H1 (cell line): ENCODE data around the gene AFTPH. TPM values are rescaled to one million over a fixed set of nuclear protein-coding genes. Genes with fewer than 3 reads are reported as not detected.

Experiments used
- CTCF ChIA-PET: fragments of 300-600 bp; sonication (Branson Sonifier 250); formaldehyde crosslinking; loops from one replicate; lab custom pipeline; 2021; ENCODE audit not compliant: partially characterized antibody; lab: Charles Lee
- POLR2A ChIA-PET: fragments of 300-600 bp; sonication (Branson Sonifier 250); formaldehyde crosslinking; loops from one replicate; lab custom pipeline; 2021; ENCODE audit warnings: inconsistent platforms; ENCODE audit not compliant: partially characterized antibody; lab: Charles Lee
- DNase-seq, 2 experiments: peaks; one replicate each; pipeline versions ENCODE4 v3.0.0 to v3.0.0-alpha.2; 2010 to 2022; ENCODE audit warnings: low spot score in 2 of 2, low read depth in 1 of 2, mixed read lengths in 1 of 2
- FAIRE-seq: peaks from 2 replicates; lab custom pipeline; 2011; peaks lifted over from hg19 to GRCh38; lab: Jason Lieb, UNC
- H2AFZ ChIP-seq: 2 replicates; pipeline ENCODE4 v1.8.1; 2012; ENCODE audit warnings: low read length, inconsistent platforms
- H2AK5ac ChIP-seq: 2 replicates; pipeline ENCODE4 v1.6.1; 2013; ENCODE audit warnings: low read depth, low read length
- H2BK120ac ChIP-seq: replicated peaks from 2 replicates; pipeline ENCODE3; 2013; ENCODE audit warnings: low read depth, low read length, inconsistent platforms
- H2BK12ac ChIP-seq: 2 replicates; pipeline ENCODE4 v1.6.1; 2013; ENCODE audit warnings: low read depth, low read length
- H2BK15ac ChIP-seq: 2 replicates; pipeline ENCODE4 v1.6.1; 2013; ENCODE audit warnings: low read length
- H2BK20ac ChIP-seq: 2 replicates; pipeline ENCODE4 v1.6.1; 2013; ENCODE audit warnings: low read length
- H2BK5ac ChIP-seq: 2 replicates; pipeline ENCODE4 v1.6.1; 2013; ENCODE audit warnings: low read depth, low read length
- H3K14ac ChIP-seq: 2 replicates; pipeline ENCODE4 v1.6.1; 2013; ENCODE audit warnings: inconsistent platforms; ENCODE audit not compliant: insufficient read length
- H3K18ac ChIP-seq: 2 replicates; pipeline ENCODE4 v1.6.1; 2013; ENCODE audit warnings: low read length; ENCODE audit errors: extremely low read depth
- H3K23ac ChIP-seq: 2 replicates; pipeline ENCODE4 v1.6.1; 2013; ENCODE audit warnings: inconsistent platforms; ENCODE audit not compliant: insufficient read length
- H3K23me2 ChIP-seq: 2 replicates; pipeline ENCODE4 v1.6.1; 2013; ENCODE audit warnings: low read depth, low read length
- H3K27ac ChIP-seq: 2 replicates; pipeline ENCODE4 v1.6.1; 2011; ENCODE audit warnings: low read depth, low read length, inconsistent platforms
- H3K27me3 ChIP-seq, 4 experiments: replicated peaks in 1 of 4; 1 replicate in 1 of 4; 2 replicates in 3 of 4; pipeline versions ENCODE4 v1.6.1 to v1.8.1; 2011 to 2013; ENCODE audit warnings: low read length in 3 of 4, mild to moderate bottlenecking in 3 of 4, inconsistent platforms in 2 of 4, mixed read lengths in 2 of 4, moderate library complexity in 1 of 4; ENCODE audit not compliant: control insufficient read depth in 3 of 4, insufficient read depth in 3 of 4; ENCODE audit errors: extremely low read depth in 1 of 4
- H3K36me3 ChIP-seq, 4 experiments: 2 replicates each; pipeline versions ENCODE4 v1.6.1 to v1.8.1; 2011 to 2013; ENCODE audit warnings: mild to moderate bottlenecking in 4 of 4, low read length in 3 of 4, moderate library complexity in 2 of 4, control low read depth in 1 of 4, inconsistent platforms in 1 of 4; ENCODE audit not compliant: insufficient read depth in 4 of 4, control insufficient read depth in 2 of 4
- H3K4ac ChIP-seq: replicated peaks from 2 replicates; pipeline ENCODE3; 2013; ENCODE audit warnings: low read length, low read depth, mixed read lengths, inconsistent platforms; ENCODE audit not compliant: insufficient read length
- H3K4me1 ChIP-seq, 4 experiments: replicated peaks in 1 of 4; 1 replicate in 1 of 4; 2 replicates in 3 of 4; pipeline versions ENCODE4 v1.6.1 to v1.8.1; 2011 to 2013; ENCODE audit warnings: low read length in 3 of 4, inconsistent platforms in 2 of 4, mixed read lengths in 1 of 4; ENCODE audit not compliant: insufficient read depth in 4 of 4, control insufficient read depth in 3 of 4
- H3K4me2 ChIP-seq, 2 experiments: 2 replicates each; pipeline versions ENCODE4 v1.6.1 to v1.8.1; 2011 to 2013; ENCODE audit warnings: low read depth in 2 of 2, low read length in 2 of 2, control low read depth in 1 of 2, inconsistent platforms in 1 of 2, mild to moderate bottlenecking in 1 of 2; ENCODE audit not compliant: insufficient read depth in 1 of 2
- H3K4me3 ChIP-seq, 4 experiments: fragments of 200-600, 300-600 bp in 1 of 4; sonication (generic), shearing (Covaris generic), sonication (Bioruptor Twin) in 1 of 4; 2 replicates each; pipeline versions ENCODE4 v1.5.1 to v1.8.1; 2011 to 2016; ENCODE audit warnings: low read length in 4 of 4, low read depth in 3 of 4, control low read depth in 2 of 4, inconsistent platforms in 2 of 4, mild to moderate bottlenecking in 2 of 4, mixed read lengths in 1 of 4, moderate library complexity in 1 of 4; ENCODE audit not compliant: insufficient read depth in 2 of 4; ENCODE audit errors: extremely low read depth in 1 of 4
- H3K56ac ChIP-seq: replicated peaks from 2 replicates; pipeline ENCODE3; 2013; ENCODE audit warnings: low read depth, mild to moderate bottlenecking, mixed read lengths, low read length, inconsistent platforms; ENCODE audit not compliant: insufficient read length
- H3K79me1 ChIP-seq: 2 replicates; pipeline ENCODE4 v1.6.1; 2013; ENCODE audit warnings: low read depth, low read length, control low read depth
- H3K79me2 ChIP-seq, 2 experiments: 2 replicates each; pipeline versions ENCODE4 v1.6.1 to v1.8.1; 2012 to 2013; ENCODE audit warnings: low read length in 2 of 2, mild to moderate bottlenecking in 2 of 2, inconsistent platforms in 1 of 2; ENCODE audit not compliant: insufficient read depth in 2 of 2, control insufficient read depth in 1 of 2
- H3K9ac ChIP-seq, 4 experiments: replicated peaks in 1 of 4; 1 replicate in 1 of 4; 2 replicates in 3 of 4; pipeline versions ENCODE4 v1.6.1 to v1.8.1; 2011 to 2013; ENCODE audit warnings: low read depth in 3 of 4, low read length in 3 of 4, control low read depth in 2 of 4, mild to moderate bottlenecking in 2 of 4, moderate library complexity in 2 of 4, inconsistent platforms in 1 of 4; ENCODE audit errors: extremely low read depth in 1 of 4
- H3K9me3 ChIP-seq, 2 experiments: 2 replicates each; pipeline versions ENCODE4 v1.6.1 to v1.8.1; 2012 to 2013; ENCODE audit warnings: mild to moderate bottlenecking in 2 of 2, moderate library complexity in 2 of 2, control low read depth in 1 of 2, inconsistent platforms in 1 of 2, low read depth in 1 of 2, low read length in 1 of 2, mixed read lengths in 1 of 2; ENCODE audit not compliant: insufficient read depth in 2 of 2
- H4K20me1 ChIP-seq, 2 experiments: replicated peaks in 1 of 2; 2 replicates each; pipeline versions ENCODE3 to v1.8.1; 2011 to 2013; ENCODE audit warnings: inconsistent platforms in 2 of 2, low read length in 2 of 2, mild to moderate bottlenecking in 1 of 2; ENCODE audit not compliant: insufficient read depth in 2 of 2, control insufficient read depth in 1 of 2
- H4K5ac ChIP-seq: 2 replicates; pipeline ENCODE4 v1.6.1; 2013; ENCODE audit warnings: low read length, low read depth, mixed read lengths, inconsistent platforms; ENCODE audit not compliant: insufficient read length
- H4K8ac ChIP-seq: 2 replicates; pipeline ENCODE4 v1.8.0; 2013; ENCODE audit warnings: mild to moderate bottlenecking, moderate library complexity, low read length, inconsistent platforms; ENCODE audit not compliant: insufficient read depth; ENCODE audit errors: extremely low read depth
- H4K91ac ChIP-seq: replicated peaks from 2 replicates; pipeline ENCODE3; 2013; ENCODE audit warnings: low read length, mixed read lengths, inconsistent platforms; ENCODE audit not compliant: insufficient read length
- RAD21 ChIP-seq, 2 experiments: IDR thresholded peaks in 1 of 2; conservative IDR thresholded peaks in 1 of 2; 2 replicates each; pipeline ENCODE4 v1.6.1; 2011; ENCODE audit warnings: low read depth in 2 of 2, low read length in 2 of 2, improper control_type of control experiment in 1 of 2, inconsistent platforms in 1 of 2, mild to moderate bottlenecking in 1 of 2, moderate library complexity in 1 of 2
- WGBS, 2 experiments: shearing (Covaris generic) in 1 of 2; methylation state at CpG; one replicate each; pipeline versions ENCODE4 v1.1.6 to v1.1.7; 2013 to 2015; ENCODE audit warnings: low lambda C conversion rate in 2 of 2, mixed read lengths in 2 of 2, inconsistent platforms in 1 of 2, low coverage in 1 of 2, missing lambda C conversion rate in 1 of 2; ENCODE audit not compliant: insufficient replicate concordance in 2 of 2, insufficient coverage in 1 of 2, insufficient read length in 1 of 2; ENCODE audit errors: extremely low coverage in 1 of 2, missing lambda C conversion rate in 1 of 2; 5-methylcytosine and 5-hydroxymethylcytosine counted together
- polyA plus RNA-seq, 7 experiments: library from polyadenylated mRNA; depleted of rRNA in 3 of 7; stranded (reverse) in 5 of 7; unstranded in 2 of 7; fragments of >200 nt in 5 of 7; fragments of 200-250 nt in 2 of 7; gene quantifications; 1 replicate in 5 of 7; 2 replicates in 1 of 7; 4 replicates in 1 of 7; pipeline versions ENCODE4 v1.2.1 to v1.2.3, GENCODE V29; 2011 to 2013; ENCODE audit warnings: missing spikeins in 2 of 7, mixed read lengths in 2 of 7
- total RNA-seq: library from RNA; stranded (reverse); fragmentation: NEBNext Ultra II Directional; extraction: Animal tissue kit (Norgen Biotek cat#: 25700); gene quantifications from 2 replicates; pipeline ENCODE4 v1.2.1, GENCODE V29; 2021
- TF ChIP-seq, protein P1 (sequence below): IDR thresholded peaks from 2 replicates; pipeline ENCODE4 v1.6.1; 2012; ENCODE audit warnings: inconsistent platforms
- TF ChIP-seq, protein P2 (sequence below): IDR thresholded peaks from 2 replicates; pipeline ENCODE4 v1.6.1; 2011; ENCODE audit warnings: low read length, improper control_type of control experiment

The AFTPH gene
- total and polyA plus RNA-seq, 2 of the 8 experiments (the other 6 are each of a cell fraction or from before 2014, with no cell fraction given) = 7.3 to 15.0 TPM

DNA sequence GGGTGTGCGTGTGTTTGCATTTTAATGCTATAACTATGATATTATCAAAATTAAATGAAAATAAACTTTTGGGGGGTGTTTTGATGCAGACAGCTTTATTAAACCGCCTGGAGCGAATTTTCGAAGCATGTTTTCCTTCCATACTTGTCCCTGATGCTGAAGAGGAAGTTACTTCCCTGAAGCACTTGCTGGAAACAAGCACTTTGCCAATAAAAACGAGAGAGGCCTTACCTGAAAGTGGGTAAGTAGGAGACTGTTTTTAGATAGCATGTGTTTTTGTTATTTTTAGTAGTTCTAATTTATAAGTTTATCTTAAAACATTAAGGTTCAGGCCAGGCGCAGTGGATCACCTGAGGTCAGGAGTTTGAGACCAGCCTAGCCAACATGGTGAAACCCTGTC lies 43.3 kb downstream of the AFTPH start:
- Histone ChIP-seq H3K4me1 (no peaks in the 10 kb centered on the region), H3K27ac (no peak overlapping the region), H3K4ac (no peak overlapping the region), H2BK15ac (no peak overlapping the region), H3K9ac (no peak overlapping the region), H3K56ac (no peak overlapping the region), H2BK12ac (no peak overlapping the region), H4K20me1 (no peaks in the 10 kb centered on the region), H4K8ac (no peak overlapping the region), H3K36me3 (peaks cover 0 to 3% (median 0%) of the 10 kb centered on the region in 4 experiments; a peak in 2 of 8 replicates), H2BK5ac (no peak overlapping the region), H3K23me2 (no peaks in the 10 kb centered on the region), H2BK120ac (no peak overlapping the region), H2AFZ (no peak overlapping the region), H2AK5ac (no peak overlapping the region), H4K5ac (no peak overlapping the region), H4K91ac (no peak overlapping the region), H3K9me3 (no peaks in the 10 kb centered on the region), H3K79me2 (no peaks in the 10 kb centered on the region; a peak in 1 of 4 replicates), H3K4me2 (no peak overlapping the region), H3K23ac (no peak overlapping the region), H3K14ac (no peak overlapping the region), H3K27me3 (no peaks in the 10 kb centered on the region), H3K4me3 (no peak overlapping the region), H3K79me1 (no peaks in the 10 kb centered on the region; the same call in 1 of the 2 replicates), H2BK20ac (no peak overlapping the region), H3K18ac (no peak overlapping the region)
- no peak for TF ChIP-seq RAD21 (IDR thresholded peaks at IDR 0.05 in 1 of 2, conservative IDR thresholded peaks at IDR 0.05 in 1 of 2; ENCODE audit: low read depth in 2 of 2, low read length in 2 of 2)
- TF ChIP-seq, protein P1, sequence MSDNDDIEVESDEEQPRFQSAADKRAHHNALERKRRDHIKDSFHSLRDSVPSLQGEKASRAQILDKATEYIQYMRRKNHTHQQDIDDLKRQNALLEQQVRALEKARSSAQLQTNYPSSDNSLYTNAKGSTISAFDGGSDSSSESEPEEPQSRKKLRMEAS = no peak
- TF ChIP-seq, protein P2, sequence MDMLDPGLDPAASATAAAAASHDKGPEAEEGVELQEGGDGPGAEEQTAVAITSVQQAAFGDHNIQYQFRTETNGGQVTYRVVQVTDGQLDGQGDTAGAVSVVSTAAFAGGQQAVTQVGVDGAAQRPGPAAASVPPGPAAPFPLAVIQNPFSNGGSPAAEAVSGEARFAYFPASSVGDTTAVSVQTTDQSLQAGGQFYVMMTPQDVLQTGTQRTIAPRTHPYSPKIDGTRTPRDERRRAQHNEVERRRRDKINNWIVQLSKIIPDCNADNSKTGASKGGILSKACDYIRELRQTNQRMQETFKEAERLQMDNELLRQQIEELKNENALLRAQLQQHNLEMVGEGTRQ = no peak
- 85% methylated on average over 6 of the region's 6 CpGs; no CpG with 5 or more reads in 1 of the 2 experiments for WGBS, 2 experiments
- DNase-seq (no peak), FAIRE-seq (no peak)
- POLR2A ChIA-PET = no interaction called here
- CTCF ChIA-PET = interaction anchor here (1.1 kb wide), 1 partner anchor 20 kb away, joined by 3 read pairs; no protein-coding TSS in a partner anchor
